Measurements from ENCODE around the gene LRRC1. TPM values are rescaled to one million over a fixed set of nuclear protein-coding genes. Genes with fewer than 3 reads are reported as not detected.
A peak's percentile ranks its signal among the peaks of the same experiment; 100 is the strongest.

Gene LRRC1
- total and polyA plus RNA-seq, 2 of the 13 experiments (the other 11 are each of a cell fraction or from before 2014, with no cell fraction given) = 15.6 to 27.7 TPM

- no peak for TF ChIP-seq MZF1 (CRISPR knock-in tag; IDR thresholded peaks at IDR 0.05; ENCODE audit: borderline replicate concordance)
- TF ChIP-seq ATF7-NPFF (CRISPR knock-in tag; IDR thresholded peaks at IDR 0.05; ENCODE audit: low read depth) = peak; percentile 62; the same call in 1 of the 2 replicates
- TF ChIP-seq NAIF1 (CRISPR knock-in tag; IDR thresholded peaks at IDR 0.05; ENCODE audit: borderline replicate concordance) = no peak
- no peak for TF ChIP-seq ADNP (CRISPR knock-in tag; IDR thresholded peaks at IDR 0.05)
- TF ChIP-seq, protein P1, sequence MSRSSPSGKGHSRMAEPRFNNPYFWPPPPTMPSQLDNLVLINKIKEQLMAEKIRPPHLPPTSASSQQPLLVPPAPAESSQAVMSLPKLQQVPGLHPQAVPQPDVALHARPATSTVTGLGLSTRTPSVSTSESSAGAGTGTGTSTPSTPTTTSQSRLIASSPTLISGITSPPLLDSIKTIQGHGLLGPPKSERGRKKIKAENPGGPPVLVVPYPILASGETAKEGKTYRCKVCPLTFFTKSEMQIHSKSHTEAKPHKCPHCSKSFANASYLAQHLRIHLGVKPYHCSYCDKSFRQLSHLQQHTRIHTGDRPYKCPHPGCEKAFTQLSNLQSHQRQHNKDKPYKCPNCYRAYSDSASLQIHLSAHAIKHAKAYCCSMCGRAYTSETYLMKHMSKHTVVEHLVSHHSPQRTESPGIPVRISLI (CRISPR knock-in tag; IDR thresholded peaks at IDR 0.05; ENCODE audit: borderline replicate concordance) = peak; percentile 40; the same call in 1 of the 2 replicates
- TF ChIP-seq, protein P2, sequence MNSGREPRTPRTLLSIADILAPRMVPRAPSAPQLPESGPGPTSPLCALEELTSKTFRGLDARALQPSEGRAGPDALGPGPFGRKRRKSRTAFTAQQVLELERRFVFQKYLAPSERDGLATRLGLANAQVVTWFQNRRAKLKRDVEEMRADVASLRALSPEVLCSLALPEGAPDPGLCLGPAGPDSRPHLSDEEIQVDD (CRISPR knock-in tag; IDR thresholded peaks at IDR 0.05; ENCODE audit: borderline replicate concordance) = no peak
- peak; percentile 66 for TF ChIP-seq GABPB1 (CRISPR knock-in tag; IDR thresholded peaks at IDR 0.05)
- peak; percentile 70 for TF ChIP-seq ZNF646 (CRISPR knock-in tag; IDR thresholded peaks at IDR 0.05)
- 0 out of 2 replicates have a peak, but pooled peaks have one; percentile 16 for TF ChIP-seq ZSCAN31 (CRISPR knock-in tag; IDR thresholded peaks at IDR 0.05; ENCODE audit: low read depth)
- 0 out of 2 replicates have a peak, but pooled peaks have one; percentile 46 for TF ChIP-seq MTF1 (CRISPR knock-in tag; IDR thresholded peaks at IDR 0.05)
- 0 out of 2 replicates have a peak, but pooled peaks have one; percentile 20 for TF ChIP-seq ZNF572 (CRISPR knock-in tag; IDR thresholded peaks at IDR 0.05)
- 0 out of 2 replicates have a peak, but pooled peaks have one; percentile 17 for TF ChIP-seq DPF2 (CRISPR knock-in tag; IDR thresholded peaks at IDR 0.05; ENCODE audit: borderline replicate concordance, low read depth)
- no peak for TF ChIP-seq GTF2F1 (IDR thresholded peaks at IDR 0.05; ENCODE audit: low read length)
- peak; percentile 11; the same call in 1 of the 2 replicates for TF ChIP-seq HNF4A (CRISPR knock-in tag; IDR thresholded peaks at IDR 0.05)
- TF ChIP-seq, protein P3, sequence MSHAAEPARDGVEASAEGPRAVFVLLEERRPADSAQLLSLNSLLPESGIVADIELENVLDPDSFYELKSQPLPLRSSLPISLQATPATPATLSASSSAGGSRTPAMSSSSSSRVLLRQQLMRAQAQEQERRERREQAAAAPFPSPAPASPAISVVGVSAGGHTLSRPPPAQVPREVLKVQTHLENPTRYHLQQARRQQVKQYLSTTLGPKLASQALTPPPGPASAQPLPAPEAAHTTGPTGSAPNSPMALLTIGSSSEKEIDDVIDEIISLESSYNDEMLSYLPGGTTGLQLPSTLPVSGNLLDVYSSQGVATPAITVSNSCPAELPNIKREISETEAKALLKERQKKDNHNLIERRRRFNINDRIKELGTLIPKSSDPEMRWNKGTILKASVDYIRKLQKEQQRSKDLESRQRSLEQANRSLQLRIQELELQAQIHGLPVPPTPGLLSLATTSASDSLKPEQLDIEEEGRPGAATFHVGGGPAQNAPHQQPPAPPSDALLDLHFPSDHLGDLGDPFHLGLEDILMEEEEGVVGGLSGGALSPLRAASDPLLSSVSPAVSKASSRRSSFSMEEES (CRISPR knock-in tag; IDR thresholded peaks at IDR 0.05) = no peak; the same call in 1 of the 2 replicates
- TF ChIP-seq MAX (IDR thresholded peaks at IDR 0.05) = peak; percentile 42
- TF ChIP-seq HNRNPK (IDR thresholded peaks at IDR 0.05; ENCODE audit: low read depth, low read length, poor library complexity, severe bottlenecking) = no peak
- peak; percentile 38; the same call in 1 of the 2 replicates for TF ChIP-seq ZNF296 (CRISPR knock-in tag; conservative IDR thresholded peaks at IDR 0.05)
- no peak for TF ChIP-seq HDAC6 (IDR thresholded peaks at IDR 0.05; ENCODE audit: low read depth, low read length)
Measured at GRCh38 chr6:53795702-53796450, 1.1 kb downstream of the LRRC1 start (continued).

Measured in HepG2 (cell line).